IPS DF 4.7 (cell line): ENCODE measurements around the gene ZNF407.
"Not testable (repeated sequence)": the region's sequence is repeated elsewhere in the genome, so short reads cannot be mapped to it uniquely, and the experiment has no call there.

Source experiments
- DNase-seq: peaks from one replicate; pipeline ENCODE4 v3.0.0-alpha.2; 2013; ENCODE audit warnings: low spot score; ENCODE audit errors: extremely low read depth

ZNF407 gene

GRCh38 chr18:74597662-74598349 lies at the start of gene ZNF407:
TSS of gene ZNF407 (plus strand) at chr18:74597870. CDS start at chr18:74631020, 33,150 bp downstream.
- peak; percentile 69 for DNase-seq

- no peak for DNase-seq
Measured at GRCh38 chr18:74549591-74550104, 48.0 kb upstream of the ZNF407 start.

- DNase-seq, result no peak
Measured at GRCh38 chr18:74550886-74551285, 46.8 kb upstream of the ZNF407 start.

DNA sequence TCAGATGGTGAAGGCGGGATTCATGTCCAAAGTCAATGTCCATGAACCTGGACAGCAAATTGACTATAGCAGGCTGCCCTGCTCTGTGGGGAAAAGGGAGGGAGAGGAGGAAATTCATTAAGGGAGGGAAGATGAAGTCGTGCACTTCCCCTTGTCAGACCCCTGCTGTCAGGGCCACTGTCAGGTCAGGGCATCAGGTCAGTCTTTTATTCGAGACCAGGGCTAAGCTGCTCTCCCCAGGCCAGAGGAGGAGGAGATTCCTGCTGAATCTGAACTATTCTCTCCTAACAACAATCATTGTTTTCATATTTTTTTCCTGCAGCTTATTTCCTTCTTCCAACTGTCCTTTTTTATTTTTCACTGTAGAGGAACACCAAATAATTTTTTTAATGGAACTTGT lies 46.2 kb upstream of the ZNF407 start:
- DNase-seq, result no peak

GRCh38 chr18:74551936-74552555 lies 45.6 kb upstream of the ZNF407 start:
- DNase-seq, result peak; percentile 89

- no peak for DNase-seq
Measured at GRCh38 chr18:74556126-74556525, 41.5 kb upstream of the ZNF407 start.

DNA sequence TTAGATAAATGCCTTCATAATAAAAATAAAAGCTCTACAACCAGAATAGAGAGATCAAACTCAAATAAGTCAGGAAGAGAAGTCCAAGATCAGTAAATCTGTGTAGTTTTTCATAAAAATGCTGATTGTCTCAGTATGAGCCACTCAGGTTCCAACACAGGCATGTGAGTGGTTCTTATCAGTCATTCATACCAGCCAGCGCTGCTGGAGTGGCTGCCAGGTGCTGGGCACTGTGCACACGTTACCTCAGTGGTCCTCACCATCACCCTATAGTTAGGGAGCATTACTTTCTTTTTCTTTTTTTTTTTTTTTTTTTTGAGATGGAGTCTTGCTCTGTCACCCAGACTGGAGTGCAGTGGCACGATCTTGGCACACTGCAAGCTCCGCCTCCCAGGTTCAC lies 39.6 kb upstream of the ZNF407 start:
- no peak for DNase-seq

DNA sequence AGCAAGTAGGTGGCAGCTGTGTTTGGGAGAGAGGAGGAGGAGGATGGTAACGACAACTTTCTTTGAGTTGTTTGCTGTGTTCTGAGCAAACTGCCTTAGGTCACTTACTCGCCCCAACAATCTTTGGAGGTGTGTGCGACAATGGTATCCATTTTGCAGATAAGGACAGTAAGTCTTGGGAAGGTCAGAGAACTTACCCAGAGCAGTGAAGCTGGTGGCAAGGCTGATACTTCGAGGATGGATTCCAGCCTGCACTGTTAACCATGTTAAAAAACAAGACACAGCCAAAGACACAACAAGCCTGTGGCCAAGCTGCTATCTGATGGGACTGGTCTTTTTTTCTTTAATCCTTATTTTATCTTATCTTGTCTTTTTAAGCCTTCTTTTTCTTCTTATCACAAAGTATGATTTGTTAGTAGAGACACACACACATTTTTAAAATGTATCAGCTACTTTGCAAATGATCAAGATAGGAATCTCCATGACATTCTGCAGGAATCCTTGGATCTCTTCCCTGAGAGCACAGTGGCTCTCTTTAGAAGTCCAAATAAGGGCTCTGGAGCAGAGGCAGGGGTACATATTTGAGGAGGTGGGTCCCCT lies 35.4 kb upstream of the ZNF407 start:
- no peak for DNase-seq

DNA sequence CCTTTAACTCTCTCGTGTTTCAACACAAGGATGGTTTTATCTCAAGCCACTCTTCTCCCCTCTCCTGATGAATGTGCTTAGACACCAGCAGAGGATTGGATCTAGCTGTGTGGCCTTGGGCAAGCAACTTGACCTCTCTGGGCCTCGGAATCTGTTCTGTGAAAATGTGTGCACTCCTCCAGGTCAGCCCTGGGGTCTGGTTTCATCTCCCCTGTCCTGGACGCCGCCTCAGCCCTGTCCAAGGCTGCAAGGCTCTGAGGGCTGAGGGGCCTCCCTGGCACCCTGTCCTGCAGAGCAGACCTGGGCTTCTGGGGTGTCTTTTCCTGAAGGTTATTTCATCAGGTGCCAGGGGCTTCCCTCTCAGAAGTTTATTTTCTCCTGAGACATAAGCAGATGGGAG lies 34.9 kb upstream of the ZNF407 start:
- DNase-seq, result no peak

- no peak for DNase-seq
Measured at GRCh38 chr18:74563999-74564398, 33.7 kb upstream of the ZNF407 start.

DNA sequence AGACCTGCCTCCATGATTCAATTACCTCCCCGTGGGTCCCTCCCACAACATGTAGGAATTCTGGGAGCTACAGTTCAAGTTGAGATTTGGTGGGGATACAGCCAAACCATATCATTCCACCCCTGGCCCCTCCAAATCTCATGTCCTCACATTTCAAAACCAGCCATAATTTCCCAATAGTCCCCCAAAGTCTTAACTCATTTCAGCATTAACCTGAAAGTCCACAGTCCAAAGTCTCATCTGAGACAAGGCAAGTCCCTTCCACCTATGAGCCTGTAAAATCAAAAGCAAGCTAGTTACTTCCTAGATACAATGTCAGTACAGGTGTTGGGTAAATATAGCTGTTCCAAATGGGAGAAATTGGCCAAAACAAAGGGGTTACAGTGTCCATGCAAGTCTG lies 32.5 kb upstream of the ZNF407 start:
- DNase-seq, result not testable (repeated sequence)

DNA sequence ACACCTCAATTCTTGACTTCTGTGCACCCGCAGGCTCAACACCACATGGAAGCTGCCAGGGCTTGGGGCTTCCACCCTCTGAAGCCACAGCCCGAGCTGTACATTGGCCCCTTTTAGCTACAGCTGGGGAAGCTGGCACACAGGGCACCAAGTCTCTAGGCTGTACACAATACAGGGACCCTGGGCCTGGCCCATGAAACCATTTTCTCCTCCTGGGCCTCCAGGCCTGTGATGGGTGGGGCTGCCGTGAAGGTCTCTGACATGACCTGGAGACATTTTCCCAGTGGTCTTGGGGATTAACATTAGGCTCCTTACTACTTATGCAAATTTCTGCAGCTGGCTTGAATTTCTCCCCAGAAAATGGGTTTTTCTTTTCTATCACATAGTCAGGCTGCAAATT lies 31.7 kb upstream of the ZNF407 start:
- DNase-seq, result not testable (repeated sequence)

GRCh38 chr18:74567822-74568221 lies 29.8 kb upstream of the ZNF407 start:
- no peak for DNase-seq

DNA sequence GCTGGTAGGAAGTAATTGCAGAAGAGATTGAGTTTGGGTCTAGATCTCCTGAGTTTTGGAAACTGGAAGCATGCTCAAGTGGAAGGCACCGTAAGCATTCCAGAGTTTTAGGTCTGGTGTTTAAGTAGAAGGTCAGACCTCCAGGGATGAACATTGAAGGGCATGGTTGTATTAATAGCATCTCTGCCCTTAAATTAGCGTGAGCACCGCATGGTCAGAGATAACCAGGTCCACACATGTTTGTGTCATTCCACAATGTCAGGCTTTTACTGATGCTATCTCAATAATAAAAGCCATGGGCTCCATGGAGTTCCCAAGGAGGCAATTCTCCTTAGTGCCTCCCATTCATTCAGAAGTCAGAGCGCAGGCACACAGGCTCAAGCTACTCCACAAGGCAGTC lies 28.3 kb upstream of the ZNF407 start:
- no peak for DNase-seq

GRCh38 chr18:74570266-74570665 lies 27.4 kb upstream of the ZNF407 start:
- no peak for DNase-seq

GRCh38 chr18:74571895-74572680 lies 25.6 kb upstream of the ZNF407 start:
- DNase-seq, result no peak

DNA sequence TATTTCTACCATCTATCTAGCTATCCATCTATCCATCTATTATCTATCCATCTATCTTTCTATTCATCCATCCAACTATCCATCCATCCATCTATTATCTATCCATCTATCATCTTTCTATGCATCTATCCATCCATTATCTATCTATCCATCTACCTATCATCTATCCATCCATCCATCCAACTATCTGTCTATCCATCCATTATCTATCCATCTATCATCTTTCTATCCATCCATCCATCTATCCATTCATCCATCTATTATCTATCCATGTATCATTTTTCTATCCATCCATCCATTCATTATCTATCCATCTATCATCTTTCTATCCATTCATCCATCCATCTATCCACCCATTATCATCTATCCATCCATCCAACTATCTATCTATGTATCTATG lies 24.6 kb upstream of the ZNF407 start:
- no peak for DNase-seq

GRCh38 chr18:74574916-74575315 lies 22.8 kb upstream of the ZNF407 start:
- no peak for DNase-seq

DNA sequence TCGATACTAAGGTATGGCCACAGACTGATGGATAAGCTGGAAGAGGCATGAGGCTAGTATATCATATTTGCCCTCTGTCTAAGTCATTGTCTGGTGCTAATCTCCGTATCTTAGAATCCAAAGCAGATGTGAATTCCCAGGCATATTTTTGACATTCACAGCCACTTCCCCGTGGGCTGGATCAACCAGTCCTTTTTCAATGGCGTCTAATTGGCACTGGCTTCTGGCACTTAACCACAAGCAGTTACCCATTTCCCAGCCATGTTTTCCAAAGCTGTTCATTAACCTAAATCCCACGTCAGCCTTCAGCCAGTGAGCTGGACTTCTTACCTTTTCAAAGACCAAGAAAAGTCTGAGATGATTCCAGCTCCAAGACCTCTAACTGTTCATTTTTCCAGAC lies 20.7 kb upstream of the ZNF407 start:
- no peak for DNase-seq

GRCh38 chr18:74579496-74580065 lies 18.1 kb upstream of the ZNF407 start:
- no peak for DNase-seq

DNA sequence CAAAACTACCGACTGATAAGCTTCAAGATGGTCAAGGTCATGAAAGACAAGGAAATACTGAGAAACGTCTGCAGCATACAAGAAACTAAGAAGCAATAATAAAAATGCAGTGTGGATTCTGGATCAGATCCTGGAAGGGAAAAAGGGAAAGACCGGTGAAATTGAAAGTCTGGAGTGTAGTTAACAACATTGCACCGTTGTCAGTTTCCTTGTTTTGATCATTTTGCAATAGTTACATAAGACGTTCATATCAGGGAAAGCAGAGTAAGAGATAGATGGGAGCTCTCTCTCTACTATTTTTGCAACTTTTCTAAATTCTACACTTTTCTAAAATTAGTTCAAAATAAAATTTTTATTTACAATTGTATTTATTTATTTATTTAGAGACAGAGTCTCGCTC lies 15.0 kb upstream of the ZNF407 start:
- DNase-seq, result no peak

DNA sequence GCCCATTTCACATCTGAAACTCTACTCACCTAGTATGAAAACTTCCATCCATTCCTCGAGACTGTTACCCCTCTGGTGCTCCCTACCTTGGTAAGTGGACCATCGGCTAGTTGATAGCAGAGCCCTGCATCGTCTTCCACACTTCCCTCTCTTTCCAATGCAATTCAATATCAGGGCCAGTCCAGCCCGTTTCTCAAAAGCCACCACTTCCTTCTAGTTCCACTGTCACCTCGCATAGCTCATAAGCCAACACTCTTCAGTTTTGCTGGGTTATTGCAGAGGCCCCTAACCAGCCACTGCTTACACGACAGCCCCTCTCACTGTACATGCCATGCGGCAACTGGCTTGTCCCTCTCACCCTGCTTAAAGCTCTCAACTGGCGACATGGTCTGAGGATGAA lies 10.2 kb upstream of the ZNF407 start:
- DNase-seq, result no peak
